Left ventricle myocardium inferior (tissue), 1 donor: ENCODE data around the gene NUBP1. TPM values are rescaled to one million over a fixed set of nuclear protein-coding genes. Genes with fewer than 3 reads are reported as not detected.

Source experiments
- DNase-seq: peaks from one replicate; pipeline ENCODE4 v3.0.0-alpha.2; 2020
- H3K27ac ChIP-seq: fragments of 200-600 bp; replicated peaks from 2 replicates; pipeline ENCODE4 v1.8.0; 2021
- H3K27me3 ChIP-seq: fragments of 200-600 bp; 2 replicates; pipeline ENCODE4 v1.8.0; 2021; ENCODE audit warnings: low read depth
- H3K36me3 ChIP-seq: fragments of 200-600 bp; 2 replicates; pipeline ENCODE4 v1.8.0; 2021
- H3K4me1 ChIP-seq: fragments of 200-600 bp; 2 replicates; pipeline ENCODE4 v1.8.0; 2021
- H3K4me3 ChIP-seq: fragments of 200-600 bp; 2 replicates; pipeline ENCODE4 v1.8.0; 2021; ENCODE audit warnings: mild to moderate bottlenecking, moderate library complexity
- H3K9me3 ChIP-seq: fragments of 200-600 bp; replicated peaks from 2 replicates; pipeline ENCODE4 v1.8.0; 2021
- CTCF ChIP-seq: fragments of 200-600 bp; IDR thresholded peaks from 2 replicates; pipeline ENCODE4 v1.8.0; 2021; ENCODE audit warnings: antibody characterized with exemption, mild to moderate bottlenecking, borderline replicate concordance
- intact Hi-C: fragments of 100-400 bp; cut with micrococcal nuclease; formaldehyde crosslinking; loops from one replicate; pipeline ENCODE4 v1.11.0; 2022
- total RNA-seq: library from RNA; stranded (reverse); fragmentation: NEBNext Ultra II Directional; extraction: Animal tissue kit (Norgen Biotek cat#: 25700); gene quantifications from one replicate; pipeline ENCODE4 v1.2.1, GENCODE V29; 2021
- donor health status: DM: no; HTN: yes; CAD: no; lungs with severe emphysema.

NUBP1 gene
- total RNA-seq, 1 donor from 2014 or later, result 50.6 TPM

GRCh38 chr16:10708969-10709368 lies 34.7 kb upstream of the NUBP1 start:
- intact Hi-C loops, result no loop called here

GRCh38 chr16:10728003-10728887 lies 15.4 kb upstream of the NUBP1 start:
- DNase-seq, result no peak

More at GRCh38 chr16:10708969-10709368, 34.7 kb upstream of the NUBP1 start:
- Histone ChIP-seq H3K4me1 (no peaks in the 10 kb centered on the region), H3K27ac (no peak overlapping the region), H3K27me3 (peaks cover 11% of the 10 kb centered on the region), H3K36me3 (no peaks in the 10 kb centered on the region), H3K4me3 (no peak overlapping the region), H3K9me3 (no peaks in the 10 kb centered on the region)
- no peak for TF ChIP-seq CTCF
- no peak for DNase-seq

GRCh38 chr16:10729104-10730048 lies 14.3 kb upstream of the NUBP1 start:
- no peak overlapping the region for H3K4me3 ChIP-seq
- H3K36me3 ChIP-seq, result no peaks in the 10 kb centered on the region
- TF ChIP-seq CTCF, result no peak
- H3K4me1 ChIP-seq, result peaks cover 4% of the 10 kb centered on the region
- DNase-seq, result no peak
- H3K27ac ChIP-seq, result no peak overlapping the region
- peaks cover 7% of the 10 kb centered on the region for H3K9me3 ChIP-seq
- no peaks in the 10 kb centered on the region for H3K27me3 ChIP-seq
- intact Hi-C loops, result no loop called here

More at GRCh38 chr16:10728003-10728887, 15.4 kb upstream of the NUBP1 start:
- Histone ChIP-seq H3K4me3 (no peak overlapping the region), H3K27me3 (no peaks in the 10 kb centered on the region), H3K27ac (no peak overlapping the region), H3K36me3 (no peaks in the 10 kb centered on the region), H3K4me1 (peaks cover 4% of the 10 kb centered on the region), H3K9me3 (peaks cover 2% of the 10 kb centered on the region)
- TF ChIP-seq CTCF, result no peak
- intact Hi-C loops, result no loop called here

- Histone ChIP-seq H3K27ac (no peak overlapping the region), H3K4me1 (peaks cover 4% of the 10 kb centered on the region), H3K4me3 (no peak overlapping the region), H3K36me3 (no peaks in the 10 kb centered on the region), H3K27me3 (no peaks in the 10 kb centered on the region), H3K9me3 (peaks cover 7% of the 10 kb centered on the region)
- DNase-seq, result no peak
- intact Hi-C loops, result no loop called here
- TF ChIP-seq CTCF, result no peak
Observed at GRCh38 chr16:10731790-10732189, 11.9 kb upstream of the NUBP1 start.

GRCh38 chr16:10737068-10737625 lies 6.5 kb upstream of the NUBP1 start:
- intact Hi-C loops, result loop anchor here (5.0 kb wide), 1 partner anchor 225 kb away; no protein-coding TSS in a partner anchor
- H3K4me3 ChIP-seq, result peak overlapping the region; percentile 40
- DNase-seq, result no peak

More at GRCh38 chr16:10737068-10737625, 6.5 kb upstream of the NUBP1 start:
- TF ChIP-seq CTCF, result peak; percentile 93
- Histone ChIP-seq H3K36me3 (no peaks in the 10 kb centered on the region), H3K9me3 (peaks cover 7% of the 10 kb centered on the region), H3K27ac (peak overlapping the region; percentile 87), H3K4me1 (peaks cover 24% of the 10 kb centered on the region), H3K27me3 (no peaks in the 10 kb centered on the region)
